Stomach smooth muscle (tissue), 2 donors: ENCODE measurements around the gene SLC22A9.

ENCODE experiments used
- H3K27ac ChIP-seq: one replicate; pipeline ENCODE4 v1.7.0; 2013; ENCODE audit warnings: mild to moderate bottlenecking, low read length, inconsistent platforms
- H3K27me3 ChIP-seq, 2 donors: one replicate each; pipeline ENCODE4 v1.7.0; 2013; ENCODE audit warnings: low read length in 2 of 2; ENCODE audit not compliant: insufficient read depth in 2 of 2, control insufficient read depth in 1 of 2
- H3K36me3 ChIP-seq, 2 donors: one replicate each; pipeline ENCODE4 v1.7.0; 2013; ENCODE audit warnings: low read length in 2 of 2; ENCODE audit not compliant: control insufficient read depth in 2 of 2, insufficient read depth in 2 of 2
- H3K4me1 ChIP-seq: one replicate; pipeline ENCODE4 v1.7.0; 2013; ENCODE audit warnings: low read length; ENCODE audit not compliant: control insufficient read depth, insufficient read depth
- H3K4me3 ChIP-seq, 2 donors: one replicate each; pipeline ENCODE4 v1.7.0; 2013; ENCODE audit warnings: low read length in 2 of 2
- H3K9ac ChIP-seq, 2 donors: one replicate each; pipeline ENCODE4 v1.7.0; 2013; ENCODE audit warnings: low read length in 2 of 2, mild to moderate bottlenecking in 1 of 2
- H3K9me3 ChIP-seq, 2 donors: one replicate each; pipeline ENCODE4 v1.7.0; 2013; ENCODE audit warnings: low read length in 2 of 2; ENCODE audit not compliant: control insufficient read depth in 2 of 2
- donor health status: healthy.
- donor health status: Pancreatic carcinoma.

Gene SLC22A9

DNA sequence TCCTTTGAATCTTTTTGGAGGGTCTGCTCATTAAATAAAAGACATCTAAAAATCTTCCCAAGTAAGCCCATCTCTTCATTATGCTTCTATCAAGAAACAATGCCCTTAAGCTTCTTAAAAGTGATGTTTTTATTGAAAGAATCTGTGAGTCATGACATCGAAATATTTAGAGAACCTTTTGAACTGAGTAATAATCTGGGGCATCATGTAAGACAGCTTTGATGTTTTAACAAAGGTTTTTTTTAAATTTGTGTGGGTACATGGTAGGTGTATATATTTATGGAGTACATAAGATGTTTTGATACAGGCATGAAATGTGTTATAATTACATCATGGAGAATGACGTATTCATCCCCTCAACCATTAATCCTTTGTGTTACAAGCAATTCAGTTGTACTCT is 74.6 kb downstream of the SLC22A9 start:
- no peak overlapping the region for H3K27ac ChIP-seq
- H3K9me3 ChIP-seq: no peaks in the 10 kb centered on the region
- no peaks in the 10 kb centered on the region for H3K36me3 ChIP-seq
- no peak overlapping the region for H3K9ac ChIP-seq
- no peak overlapping the region for H3K4me3 ChIP-seq
- no peaks in the 10 kb centered on the region for H3K4me1 ChIP-seq
- H3K27me3 ChIP-seq: no peaks in the 10 kb centered on the region

DNA sequence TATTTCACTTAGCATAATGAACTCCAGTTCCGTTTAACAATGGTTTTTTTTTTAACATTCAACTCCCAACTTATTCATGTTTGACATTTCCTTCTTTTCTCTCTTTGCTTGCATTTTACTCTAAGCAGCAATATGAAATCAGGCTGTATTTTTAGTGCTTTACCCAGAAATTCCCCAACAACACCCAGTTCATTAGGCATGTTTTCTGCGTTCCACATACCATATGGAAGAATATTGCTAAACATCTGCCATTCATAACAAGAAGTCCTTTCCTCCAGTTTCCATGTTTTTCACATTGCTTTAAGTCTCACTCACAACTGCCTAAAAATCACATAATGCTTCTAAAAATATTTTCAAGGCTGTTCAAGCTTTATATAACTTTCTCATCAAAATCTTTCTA is 75.5 kb downstream of the SLC22A9 start:
- no peaks in the 10 kb centered on the region for H3K36me3 ChIP-seq
- no peak overlapping the region for H3K27ac ChIP-seq
- H3K9me3 ChIP-seq: no peaks in the 10 kb centered on the region
- H3K9ac ChIP-seq: no peak overlapping the region
- no peak overlapping the region for H3K4me3 ChIP-seq
- no peaks in the 10 kb centered on the region for H3K27me3 ChIP-seq
- no peaks in the 10 kb centered on the region for H3K4me1 ChIP-seq

DNA sequence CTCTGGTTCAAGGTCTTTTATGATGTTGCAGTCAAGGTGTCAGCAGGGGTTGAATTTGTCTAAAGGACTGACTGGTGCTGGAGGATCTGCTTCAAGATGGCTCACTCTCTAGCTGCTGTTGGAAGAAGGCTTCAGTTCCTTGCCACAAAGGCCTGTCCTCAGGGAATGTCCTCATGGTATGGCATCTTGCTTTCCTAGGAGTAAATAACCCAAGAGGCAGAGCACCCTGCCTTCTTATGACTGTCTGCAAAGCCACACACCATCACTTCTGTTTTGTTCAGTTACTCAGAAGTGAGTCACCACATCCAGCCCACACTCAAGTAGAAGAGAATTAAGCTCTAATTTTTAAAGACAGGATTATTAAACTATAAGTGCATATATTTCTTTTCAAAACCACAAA is 76.1 kb downstream of the SLC22A9 start:
- H3K4me1 ChIP-seq: no peaks in the 10 kb centered on the region
- H3K9ac ChIP-seq: no peak overlapping the region
- no peak overlapping the region for H3K4me3 ChIP-seq
- no peaks in the 10 kb centered on the region for H3K9me3 ChIP-seq
- no peak overlapping the region for H3K27ac ChIP-seq
- no peaks in the 10 kb centered on the region for H3K27me3 ChIP-seq
- no peaks in the 10 kb centered on the region for H3K36me3 ChIP-seq

DNA sequence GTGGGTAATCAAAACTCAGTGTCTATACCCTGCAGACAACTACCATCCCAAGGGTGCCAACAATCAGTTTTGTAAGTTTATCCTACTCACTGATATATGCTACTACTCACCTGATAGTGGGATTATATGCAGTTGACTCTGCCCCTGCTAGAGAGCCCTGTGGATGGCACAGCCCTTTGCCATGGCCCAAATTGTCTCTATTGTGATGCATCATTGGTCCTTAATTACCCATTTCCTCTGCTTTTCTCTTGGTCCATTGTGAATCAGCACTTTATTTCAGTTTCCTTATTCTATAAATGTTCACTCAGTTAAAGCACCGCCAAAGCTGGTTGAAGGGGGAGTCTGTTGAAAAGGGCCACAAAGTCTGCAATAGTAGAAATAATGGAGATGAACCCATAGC is 79.1 kb downstream of the SLC22A9 start:
- Histone ChIP-seq H3K36me3 (no peaks in the 10 kb centered on the region), H3K27ac (no peak overlapping the region), H3K9ac (no peak overlapping the region), H3K27me3 (no peaks in the 10 kb centered on the region), H3K9me3 (no peaks in the 10 kb centered on the region), H3K4me3 (no peak overlapping the region), H3K4me1 (no peaks in the 10 kb centered on the region)

DNA sequence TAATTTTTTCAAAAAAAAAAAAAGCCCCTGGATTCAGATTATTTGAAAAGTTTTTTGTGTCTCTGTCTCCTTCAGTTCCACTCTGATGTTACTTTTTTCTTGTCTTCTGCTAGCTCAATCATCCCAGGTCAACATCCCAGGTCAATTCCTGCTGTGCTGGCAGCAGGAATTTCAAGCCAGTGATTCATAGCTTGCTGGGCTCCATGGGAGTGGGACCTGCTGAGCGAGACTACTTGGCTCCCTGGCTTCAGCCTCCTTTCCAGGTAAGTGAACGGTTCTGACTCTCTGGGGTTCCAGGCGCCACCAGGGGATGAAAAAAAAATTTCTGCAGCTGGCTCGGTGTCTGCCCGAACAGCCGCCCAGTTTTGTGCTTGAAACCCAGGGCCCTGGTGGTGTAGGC is 90.0 kb downstream of the SLC22A9 start:
- Histone ChIP-seq H3K4me3 (no peak overlapping the region), H3K36me3 (peaks cover 0 to 2% of the 10 kb centered on the region in 2 donors), H3K27me3 (no peaks in the 10 kb centered on the region), H3K4me1 (no peaks in the 10 kb centered on the region), H3K9me3 (no peaks in the 10 kb centered on the region), H3K9ac (no peak overlapping the region), H3K27ac (no peak overlapping the region)
